Left renal pelvis (tissue), 4 donors: Measurements from ENCODE around the gene ZFYVE21. TPM values are rescaled to one million over a fixed set of nuclear protein-coding genes. Genes with fewer than 3 reads are reported as not detected.
"Not testable (repeated sequence)": the region's sequence is repeated elsewhere in the genome, so short reads cannot be mapped to it uniquely, and the experiment has no call there.

ENCODE experiments used
- DNase-seq, 4 donors: peaks; one replicate each; pipeline ENCODE4 v3.0.0-alpha.2; 2013; ENCODE audit warnings: low read depth in 4 of 4, low spot score in 3 of 4
- polyA plus RNA-seq, 4 donors: library from polyadenylated mRNA; unstranded; fragments of 120-200 nt; gene quantifications; one replicate each; pipeline ENCODE4 v1.2.1, GENCODE V29; 2013; ENCODE audit not compliant: insufficient read length in 4 of 4

The ZFYVE21 gene
- polyA plus RNA-seq, 4 donors: 50.6 to 60.4 (median 55.2) TPM

DNA sequence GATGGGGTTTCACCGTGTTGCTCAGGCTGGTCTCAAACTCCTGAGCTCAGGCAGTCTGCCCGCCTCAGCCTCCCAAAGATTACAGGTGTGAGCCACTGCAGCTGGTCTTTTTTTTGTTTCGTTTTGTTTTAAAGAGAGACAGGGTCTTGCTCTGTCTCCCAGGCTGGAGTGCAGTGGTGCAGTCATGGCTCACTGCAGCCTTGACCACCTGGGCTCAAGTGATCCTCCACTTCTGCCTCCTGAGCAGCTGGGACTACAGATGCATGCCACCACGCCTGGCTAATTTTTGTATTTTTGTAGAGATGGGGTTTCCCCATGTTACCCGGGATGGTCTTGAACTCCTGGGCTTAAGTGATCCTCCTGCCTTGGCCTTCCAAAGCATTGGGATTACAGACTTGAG lies 24.0 kb upstream of the ZFYVE21 start:
- not testable (repeated sequence) for DNase-seq

DNA sequence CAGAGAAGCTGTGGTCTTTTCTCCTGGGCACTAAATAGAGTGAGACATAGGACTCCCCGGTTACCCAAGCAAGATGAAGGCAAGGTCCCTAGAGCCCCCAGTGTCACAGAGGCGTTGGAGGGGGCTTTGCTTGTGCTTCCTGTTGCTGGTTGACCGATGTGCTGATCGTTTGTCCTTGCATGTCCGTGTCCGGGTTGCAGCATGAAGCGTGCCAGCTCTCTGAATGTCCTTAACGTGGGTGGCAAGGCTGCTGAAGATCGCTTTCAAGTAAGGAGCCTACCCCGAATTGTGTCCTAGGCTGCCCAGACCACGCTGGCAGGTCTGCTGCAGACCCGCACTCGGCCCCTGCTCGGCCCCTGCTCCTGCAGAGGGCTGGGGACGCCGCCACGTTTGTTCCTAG lies 23.5 kb upstream of the ZFYVE21 start:
- no peak for DNase-seq

DNA sequence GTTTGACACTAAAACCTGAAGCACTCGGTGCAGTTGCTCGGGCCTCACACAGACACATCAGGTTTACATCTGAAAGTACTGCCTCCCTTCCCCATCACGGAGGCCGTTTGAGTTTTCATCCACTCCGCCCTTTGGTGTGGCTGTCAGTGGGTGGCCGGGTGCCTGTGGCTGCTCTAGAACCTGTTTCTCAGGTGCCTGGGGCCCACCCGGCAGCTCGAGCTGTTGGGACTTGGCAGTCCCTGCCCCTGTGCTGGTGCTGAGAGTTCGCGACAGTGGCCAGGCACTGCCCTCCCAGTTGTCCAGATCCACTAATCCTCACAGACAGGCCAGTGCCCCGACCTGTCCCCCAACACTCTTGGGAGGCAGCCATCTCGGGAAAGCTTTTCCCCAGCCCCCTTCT lies 22.7 kb upstream of the ZFYVE21 start:
- no peak for DNase-seq

DNA sequence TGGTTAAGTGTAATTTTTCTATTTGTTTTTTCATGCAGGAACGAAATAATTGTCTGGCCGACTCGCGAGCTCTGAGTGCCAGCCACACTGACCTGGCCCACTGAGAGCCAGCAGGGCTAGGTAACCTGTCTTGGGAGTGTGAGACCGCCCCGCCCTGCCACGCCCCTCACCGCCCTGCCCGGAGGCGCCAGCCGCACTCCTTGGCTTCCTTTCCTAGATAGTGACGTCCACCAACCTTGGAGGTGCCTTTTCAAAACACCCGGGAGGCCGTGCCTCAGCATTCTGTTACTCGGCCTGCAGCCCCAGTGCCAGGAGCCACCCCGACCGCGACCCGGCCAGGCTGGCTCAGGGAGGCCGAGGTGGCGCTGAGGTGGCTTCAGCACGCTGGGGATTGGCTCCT lies 22.1 kb upstream of the ZFYVE21 start:
- DNase-seq: no peak

DNA sequence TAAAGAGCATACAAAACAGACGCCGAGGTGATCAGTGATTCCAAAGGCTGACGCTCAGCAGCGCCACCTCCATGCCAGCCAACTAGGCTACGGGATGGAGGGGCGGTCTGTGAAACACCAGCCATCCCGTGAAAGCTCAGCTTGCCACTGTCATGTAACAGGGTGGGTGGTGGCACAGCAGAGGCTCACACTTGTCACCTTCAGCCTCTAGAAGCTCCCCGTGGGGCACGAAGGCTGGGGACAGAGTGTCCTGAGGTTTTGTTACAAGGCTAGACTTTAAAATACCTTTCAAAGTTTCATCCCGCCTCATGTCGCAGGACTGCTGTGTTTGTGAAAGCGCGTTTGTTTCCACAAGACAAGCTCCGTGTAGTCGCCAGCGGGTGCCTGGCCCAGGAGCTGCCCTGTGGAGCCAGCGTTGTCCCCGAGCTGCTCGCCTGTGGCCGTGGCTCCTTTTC lies 21.0 kb upstream of the ZFYVE21 start:
- DNase-seq: no peak

DNA sequence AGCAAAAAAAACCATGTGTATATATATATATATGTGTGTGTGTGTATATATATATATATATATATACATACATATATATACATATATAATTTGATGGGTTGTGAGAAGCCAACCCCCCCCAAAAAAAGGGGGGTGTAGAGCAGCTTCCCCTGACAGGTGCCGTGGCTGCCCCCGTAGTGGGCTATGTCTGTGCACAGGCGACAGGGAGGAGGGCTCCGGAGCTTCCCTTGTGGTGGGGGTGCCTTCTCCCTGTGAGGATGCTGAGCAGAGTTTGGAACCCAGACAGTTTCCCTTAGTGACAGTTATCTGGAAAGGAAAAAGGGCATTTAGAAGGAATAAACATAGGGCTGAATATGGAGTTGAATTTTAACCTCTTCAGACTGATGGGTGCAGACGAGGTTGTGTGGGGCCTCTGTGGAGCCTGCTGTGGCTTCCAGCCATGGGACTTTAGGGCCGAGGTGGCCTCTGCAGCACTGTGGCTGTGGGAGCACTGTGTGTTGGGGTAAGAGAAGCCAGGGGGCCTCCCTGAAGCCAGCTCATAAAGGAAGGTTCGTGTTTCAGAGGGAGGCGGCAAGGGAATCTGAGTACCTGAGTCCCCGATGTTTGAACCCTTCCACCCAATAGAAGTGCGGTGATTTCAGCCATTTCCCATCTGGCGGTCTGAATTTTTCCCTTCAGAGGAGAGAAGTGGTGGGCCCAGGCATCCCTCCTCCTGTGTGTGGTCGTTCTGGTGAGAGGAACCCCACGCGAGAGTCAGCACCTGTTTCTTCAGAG lies 20.1 kb upstream of the ZFYVE21 start:
- no peak for DNase-seq

DNA sequence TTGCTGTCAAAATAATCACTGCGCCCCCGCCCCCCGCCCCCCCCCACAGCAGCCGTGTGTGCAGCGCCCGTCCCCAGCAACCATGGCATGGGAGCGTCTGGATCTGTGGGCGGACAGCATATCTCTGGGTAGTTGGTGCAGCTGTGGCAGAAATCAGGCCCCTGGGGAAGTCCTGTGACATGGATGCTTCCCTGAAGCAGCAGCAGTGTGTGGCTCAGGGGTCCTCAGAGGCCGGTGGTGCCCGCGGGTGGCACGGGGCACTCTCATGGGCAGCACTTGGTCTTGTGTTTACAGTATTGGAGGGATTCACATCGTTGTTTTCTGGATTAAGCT lies 19.6 kb upstream of the ZFYVE21 start:
- no peak for DNase-seq

DNA sequence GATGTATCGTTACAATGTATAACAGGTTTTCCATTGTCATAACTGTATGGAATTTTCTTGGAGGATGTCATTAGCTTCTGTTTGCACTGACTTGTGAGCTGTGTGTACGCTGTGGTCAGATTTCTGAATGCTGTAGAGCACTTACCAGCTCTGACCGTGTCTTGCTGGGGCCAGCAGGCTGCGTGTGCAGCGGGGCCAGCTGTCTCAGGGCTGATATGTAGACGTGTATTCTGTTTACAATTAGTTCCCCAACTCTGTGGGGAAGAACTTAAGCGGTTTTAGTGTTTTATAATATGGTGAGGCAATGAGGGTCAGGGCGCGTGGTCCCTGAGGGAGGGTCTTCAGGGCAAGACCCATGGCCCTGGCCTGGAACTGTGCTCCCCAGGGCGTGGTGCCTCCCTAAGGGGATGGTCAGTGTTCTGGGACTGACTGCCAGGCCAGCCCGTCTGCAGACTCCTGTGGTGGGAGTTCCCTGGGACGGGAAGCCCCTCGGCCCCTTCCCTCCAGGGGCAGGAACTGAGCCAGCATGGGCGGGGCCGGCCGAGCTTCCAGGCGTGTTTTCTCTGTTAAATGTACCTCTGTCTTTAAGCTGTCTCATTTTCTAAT lies 19.0 kb upstream of the ZFYVE21 start:
- DNase-seq: no peak

DNA sequence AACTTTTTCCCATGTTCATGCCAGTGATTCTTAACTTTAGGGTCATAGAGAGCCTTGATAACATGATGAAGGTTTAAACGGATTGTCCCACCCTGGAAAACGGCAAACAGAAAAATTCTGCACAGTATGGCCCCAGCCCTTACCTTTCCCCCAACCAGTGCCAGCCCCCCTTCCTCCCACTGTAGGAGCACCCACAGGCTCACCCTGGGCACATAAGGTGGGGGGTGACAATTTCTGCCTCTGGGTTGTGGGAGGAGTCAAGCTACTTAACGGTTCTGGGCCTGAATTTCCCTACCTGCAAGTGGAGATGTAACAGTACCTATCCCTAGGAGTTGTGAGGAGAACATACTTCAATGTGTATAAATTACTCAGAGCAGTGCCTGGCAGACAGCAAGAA lies 18.4 kb upstream of the ZFYVE21 start:
- DNase-seq: no peak

DNA sequence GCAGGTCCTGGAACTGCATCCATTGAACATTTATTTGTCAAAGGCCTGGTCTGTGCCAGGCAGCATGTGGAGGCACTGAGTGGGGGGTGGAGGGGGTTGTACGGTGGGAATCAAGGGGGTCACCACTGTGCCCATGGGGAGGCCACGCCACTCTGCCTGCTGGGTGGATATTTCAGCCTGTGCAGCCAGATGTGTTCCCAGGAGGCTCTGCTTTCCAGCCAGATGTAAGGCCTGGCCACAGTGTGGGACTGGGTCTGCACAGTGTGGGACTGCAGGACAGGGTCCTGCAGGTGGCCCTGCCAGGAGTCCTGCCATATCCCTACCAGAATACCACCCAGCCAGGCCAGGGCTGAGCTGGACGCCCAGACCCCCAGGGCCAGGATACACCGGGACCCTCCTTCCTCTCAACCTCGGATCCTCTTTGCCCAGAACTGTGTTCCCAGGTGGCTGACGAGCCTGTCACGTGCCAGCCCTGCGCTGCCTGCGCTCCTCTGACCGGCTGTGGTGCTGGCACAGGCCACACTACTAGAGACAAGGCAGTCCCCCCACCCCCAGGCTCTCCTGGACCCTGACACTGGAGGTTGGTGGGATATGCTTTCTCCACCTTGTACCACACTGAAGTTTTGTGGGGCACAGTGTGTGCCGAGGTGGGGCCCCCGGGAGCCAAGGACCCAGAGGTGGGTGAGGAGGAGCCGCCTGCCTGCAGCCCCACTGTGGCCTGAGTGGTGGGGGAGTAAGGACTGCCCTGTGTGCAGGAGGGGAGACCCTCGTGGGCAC lies 17.8 kb upstream of the ZFYVE21 start:
- no peak for DNase-seq

DNA sequence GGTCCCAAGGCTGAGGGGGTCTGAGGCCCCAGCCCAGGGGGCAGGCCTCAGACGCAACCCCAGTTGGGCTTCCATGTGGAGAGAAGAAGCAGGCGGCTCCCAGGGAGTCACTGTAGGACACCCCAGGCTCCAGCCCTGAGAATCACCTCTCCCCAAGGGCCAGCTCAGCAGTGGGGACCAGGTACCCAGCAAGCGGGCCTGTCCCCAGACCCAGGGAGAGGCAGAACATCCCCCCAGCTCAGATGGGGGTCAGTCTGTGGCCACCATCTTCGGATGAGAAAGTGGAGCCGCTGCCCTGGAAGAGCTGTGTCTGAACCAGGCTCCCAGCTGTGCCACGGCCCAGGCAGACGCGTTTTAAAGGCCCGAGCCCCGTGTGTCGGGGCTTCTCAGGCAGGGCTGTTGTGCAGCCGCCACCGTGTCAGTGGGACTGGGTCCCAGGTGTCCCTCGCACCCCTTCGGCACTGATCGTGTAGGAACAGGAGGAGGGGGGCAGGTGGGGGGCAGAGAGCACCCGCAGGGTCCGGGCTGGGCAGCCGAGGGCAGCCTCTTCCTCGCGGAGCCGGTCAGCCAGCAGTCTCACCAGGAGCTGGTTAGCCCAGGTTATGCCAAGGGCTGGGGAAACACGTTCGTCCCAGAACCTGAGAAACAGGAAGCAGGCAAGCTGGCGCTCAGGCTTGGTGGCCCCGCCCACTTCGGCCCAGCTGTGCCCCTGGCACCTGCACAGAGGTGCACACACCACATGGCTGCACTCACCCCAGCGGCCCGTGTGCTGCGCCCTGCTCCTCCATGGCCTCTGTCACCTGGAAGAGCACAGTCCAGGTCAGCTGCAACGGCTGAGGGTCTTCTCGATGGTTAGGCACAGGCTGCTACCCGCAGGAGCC lies 17.0 kb upstream of the ZFYVE21 start:
- DNase-seq: no peak

DNA sequence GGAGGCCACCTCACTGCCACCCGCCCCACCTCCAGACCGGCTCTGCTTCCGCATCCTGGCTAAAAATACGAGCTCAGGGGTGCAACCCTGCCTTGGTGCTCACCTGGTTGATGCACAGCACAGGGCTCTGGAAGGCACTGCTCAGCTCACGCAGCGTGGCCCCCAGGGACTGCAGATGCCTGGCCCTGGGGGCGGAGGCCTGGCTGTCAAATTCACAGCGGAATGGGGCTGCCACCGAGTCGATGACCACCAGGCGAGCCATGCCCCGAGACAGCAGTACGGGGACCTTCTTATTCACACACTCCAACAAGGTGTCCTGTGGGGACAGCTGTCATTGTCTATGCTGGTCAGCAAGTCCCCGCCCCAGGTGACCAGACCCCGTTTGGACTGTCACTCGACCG lies 16.3 kb upstream of the ZFYVE21 start:
- DNase-seq: no peak

DNA sequence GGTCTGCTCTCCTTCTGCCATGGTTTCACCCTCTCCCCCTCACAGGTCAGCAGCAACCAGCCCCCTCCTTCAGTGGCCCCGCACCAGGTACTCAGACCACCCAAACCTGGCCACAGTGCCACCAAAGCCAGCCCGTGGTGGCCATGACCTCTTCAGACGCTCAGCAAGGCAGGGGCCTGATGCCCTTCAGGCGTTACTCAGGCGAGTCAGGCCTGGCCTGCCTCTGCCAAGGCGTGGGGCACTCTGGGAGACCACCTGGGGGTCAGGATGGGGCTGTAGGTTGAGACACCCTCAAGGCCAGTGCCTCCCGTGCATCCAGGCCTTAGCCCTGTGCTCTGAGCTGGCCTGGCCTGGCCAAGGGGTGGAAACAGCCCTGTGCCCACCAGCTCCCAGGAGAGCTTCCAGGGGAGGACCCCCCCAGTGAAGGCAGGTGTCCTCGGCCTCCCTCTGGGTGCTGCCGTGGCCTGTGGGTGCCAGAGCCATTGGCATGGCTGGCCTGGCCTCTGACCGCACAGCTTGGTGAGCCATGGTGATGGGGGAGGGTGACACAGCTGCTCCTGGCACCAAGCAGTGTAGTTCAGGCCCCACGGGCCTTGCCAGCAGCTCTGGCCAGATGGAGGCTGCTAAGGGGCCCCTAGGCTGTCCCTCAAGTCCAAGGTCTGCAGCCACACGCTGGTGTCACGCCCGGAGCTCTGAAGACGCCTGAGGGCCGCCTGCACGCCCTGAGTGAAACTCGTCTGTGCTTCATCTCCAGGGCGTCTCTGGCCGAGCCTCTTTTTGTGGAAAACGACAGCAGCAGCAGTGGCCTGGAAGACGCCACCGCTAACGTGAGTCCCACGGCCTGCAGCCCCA lies 15.5 kb upstream of the ZFYVE21 start:
- no peak for DNase-seq

DNA sequence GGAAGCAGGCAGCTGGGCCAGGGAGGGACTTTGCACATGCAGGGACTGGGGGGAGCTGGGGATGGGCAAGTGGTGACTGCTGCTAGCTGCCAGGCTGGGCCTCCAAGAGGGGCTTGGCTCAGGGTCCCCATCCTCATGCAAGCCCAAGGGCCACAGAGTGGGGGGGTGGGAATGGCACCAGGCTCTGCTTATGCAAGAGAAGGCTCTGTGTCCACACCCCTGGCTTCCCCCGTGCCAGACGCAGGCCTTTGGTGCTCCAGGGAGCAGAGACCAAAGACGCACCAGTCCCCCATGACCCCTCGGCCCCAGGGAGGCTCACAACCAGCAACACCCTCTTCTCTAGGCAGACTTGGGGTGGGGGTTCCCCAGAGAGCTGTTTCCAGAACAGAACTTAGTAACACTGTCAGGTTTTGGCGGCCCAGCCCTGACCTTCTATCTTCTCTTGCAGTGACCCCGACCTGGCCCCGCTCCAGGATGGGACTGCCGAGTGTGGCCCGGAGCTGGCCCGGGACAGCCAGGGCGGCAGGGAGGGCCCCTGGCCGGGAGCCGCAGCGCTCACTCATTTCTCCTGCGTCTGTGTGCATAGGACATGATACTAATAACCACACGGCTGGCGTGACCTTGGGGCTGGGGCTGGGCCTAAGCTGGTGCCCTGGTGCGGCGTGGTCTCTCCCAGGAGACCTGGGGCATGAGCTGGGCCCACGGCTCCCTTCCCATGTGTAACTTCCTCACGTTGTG lies 14.7 kb upstream of the ZFYVE21 start:
- no peak for DNase-seq

DNA sequence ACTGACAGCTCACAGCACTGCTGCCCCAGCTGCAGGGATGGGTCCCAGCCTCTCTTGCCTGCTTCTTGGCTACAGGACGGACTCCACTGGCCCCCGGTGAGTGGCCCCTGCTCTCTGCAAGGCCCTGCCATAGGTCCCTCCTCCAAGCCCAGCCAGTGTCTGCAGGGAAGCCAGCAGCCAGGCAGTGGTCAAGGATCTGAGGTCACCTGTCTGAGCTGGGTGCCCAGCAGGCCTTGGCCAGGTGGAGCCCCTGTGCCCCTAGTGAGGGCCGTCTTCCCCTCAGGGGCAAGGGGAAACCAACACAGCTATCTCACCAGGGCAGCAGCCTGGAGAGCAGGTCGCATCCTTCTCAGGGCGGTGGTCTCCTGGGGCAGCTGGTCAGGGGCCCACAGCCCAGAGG lies 13.5 kb upstream of the ZFYVE21 start:
- DNase-seq: no peak

DNA sequence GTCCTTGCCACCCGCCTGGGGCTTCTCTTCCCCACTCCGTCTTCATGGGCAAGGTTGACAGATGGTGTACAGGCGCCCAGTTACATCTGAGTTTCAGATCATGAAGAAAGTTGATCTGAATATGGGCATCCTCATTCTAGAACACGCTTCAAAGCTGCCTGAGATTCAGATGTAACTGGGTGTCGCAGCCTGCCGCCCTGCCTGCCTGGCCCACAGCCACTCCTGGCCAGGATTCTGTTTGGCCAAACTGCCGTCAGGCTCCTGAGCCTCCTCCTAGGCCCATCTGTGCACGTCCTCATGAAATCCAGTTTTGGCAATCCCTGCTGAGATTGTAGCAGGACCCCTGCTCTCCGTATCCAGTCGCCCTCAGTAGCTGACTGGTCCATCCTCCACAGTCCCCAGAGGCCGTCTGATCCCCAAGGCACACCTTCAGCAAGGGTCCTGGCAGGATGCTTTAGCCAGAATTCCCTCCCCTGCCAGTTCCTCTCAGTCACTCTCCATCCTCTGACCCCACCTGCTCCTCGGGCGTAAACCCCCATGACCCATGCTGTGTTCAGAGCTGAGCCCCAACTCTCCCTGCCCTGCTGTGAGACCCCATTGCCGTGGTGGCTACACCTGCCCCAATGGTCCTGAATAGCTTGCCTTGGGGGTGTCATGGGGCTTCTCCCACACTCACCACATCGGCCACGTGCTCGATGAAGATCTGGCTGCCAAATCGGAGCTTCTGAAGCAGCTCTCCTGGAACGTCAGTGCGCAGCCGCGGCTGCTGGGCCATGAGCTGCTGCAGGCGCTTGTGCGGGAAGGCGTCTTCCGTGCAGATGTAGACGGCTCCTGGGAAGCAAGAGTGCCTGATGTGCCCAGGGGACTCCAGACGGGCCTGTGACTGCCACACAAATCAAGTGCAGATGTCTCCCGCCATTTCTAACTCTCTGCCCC lies 12.8 kb upstream of the ZFYVE21 start:
- no peak for DNase-seq

DNA sequence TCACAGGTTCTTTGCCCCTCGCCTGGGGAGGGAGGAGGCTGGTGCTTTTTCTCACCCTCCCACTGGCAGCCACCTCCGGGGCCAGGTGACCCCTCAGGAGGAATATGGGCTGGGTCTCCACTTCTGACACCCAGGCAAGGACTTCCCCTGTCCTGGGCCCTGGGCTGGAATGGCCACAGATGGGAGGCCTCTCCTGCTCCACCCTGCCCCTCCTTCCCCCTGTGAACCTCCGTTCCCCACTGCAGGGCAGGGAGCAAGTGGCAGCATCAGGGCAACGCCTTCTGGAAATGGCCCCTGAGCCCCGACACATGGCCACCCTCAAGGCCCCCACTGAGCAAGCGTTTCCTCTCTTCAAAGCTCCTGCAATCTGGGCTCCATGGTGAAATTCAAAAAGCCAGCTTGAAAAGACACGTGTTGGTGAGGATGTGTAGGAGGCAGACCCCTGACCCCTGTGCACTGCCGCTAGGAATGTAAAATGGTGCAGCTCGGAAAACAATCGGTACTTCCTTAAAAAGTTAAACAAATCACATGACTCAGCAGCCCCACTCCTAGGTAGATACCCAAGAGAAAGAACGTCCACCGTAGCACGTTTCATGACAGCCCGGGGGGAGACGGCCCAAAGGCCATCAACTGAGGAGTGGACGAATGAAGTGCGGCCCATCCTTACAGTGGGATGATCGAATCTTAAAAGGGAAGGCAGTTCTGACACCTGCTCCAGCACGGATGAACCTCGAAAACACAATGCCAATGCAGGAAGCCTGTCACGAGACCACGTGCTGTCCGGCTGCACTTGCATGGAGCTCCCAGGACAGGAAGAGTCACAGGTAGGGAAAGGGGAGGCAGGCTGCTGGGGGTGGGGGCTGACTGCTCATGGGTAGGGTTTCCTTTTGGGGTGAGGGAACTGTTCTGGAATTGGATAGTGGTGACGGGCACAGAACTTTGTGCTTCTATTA lies 11.9 kb upstream of the ZFYVE21 start:
- DNase-seq: no peak
